T1000 (cell line): ENCODE measurements around the gene NPIPA3.
"Not testable (repeated sequence)": the region's sequence is repeated elsewhere in the genome, so short reads cannot be mapped to it uniquely, and the experiment has no call there.

Experiments used
- DNase-seq: peaks from one replicate; lab custom pipeline; 2025; ENCODE audit warnings: mixed read lengths; lab: John Stamatoyannopoulos, UW

Gene NPIPA3

GRCh38 chr16:14703156-14704011 is at the start of gene NPIPA3:
NPIPA3 (plus strand) TSS chr16:14703411; CDS start chr16:14708944, 5,533 bp downstream.
- DNase-seq: not testable (repeated sequence)

- no peak for DNase-seq
Observed at GRCh38 chr16:14658063-14658462, 45.1 kb upstream of the NPIPA3 start.

- DNase-seq: no peak
Observed at GRCh38 chr16:14667347-14668266, 35.6 kb upstream of the NPIPA3 start.

- DNase-seq: no peak
Observed at GRCh38 chr16:14668556-14669223, 34.5 kb upstream of the NPIPA3 start.

GRCh38 chr16:14669776-14670175 is 33.4 kb upstream of the NPIPA3 start:
- no peak for DNase-seq

DNA sequence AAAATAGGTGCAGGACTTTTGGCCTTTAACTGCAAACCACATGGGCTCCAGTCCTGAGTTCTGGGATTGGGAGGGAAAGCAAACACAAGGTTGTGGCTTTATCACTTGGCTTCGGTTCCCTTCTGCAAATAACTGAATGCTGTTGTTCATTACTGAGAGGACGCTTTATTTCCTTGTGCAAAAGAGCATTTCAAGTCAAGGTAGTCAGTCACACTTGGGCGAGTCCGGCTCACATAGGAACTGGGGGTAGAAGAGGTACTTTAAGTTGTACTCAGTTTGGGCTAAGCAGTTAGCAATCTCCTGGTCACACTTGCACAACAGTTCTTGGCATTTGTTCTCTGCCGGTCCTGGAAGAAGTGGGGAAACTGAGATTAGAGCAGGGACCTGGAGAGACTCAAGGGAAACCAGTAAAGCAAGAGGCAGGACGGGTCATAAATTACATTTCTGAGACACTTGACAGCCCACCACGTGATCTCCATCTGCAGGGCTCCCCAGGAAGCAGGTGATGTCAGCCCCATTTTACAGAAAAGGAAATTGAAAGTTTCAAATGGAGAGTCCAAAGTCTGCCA is 30.7 kb upstream of the NPIPA3 start:
- no peak for DNase-seq

DNA sequence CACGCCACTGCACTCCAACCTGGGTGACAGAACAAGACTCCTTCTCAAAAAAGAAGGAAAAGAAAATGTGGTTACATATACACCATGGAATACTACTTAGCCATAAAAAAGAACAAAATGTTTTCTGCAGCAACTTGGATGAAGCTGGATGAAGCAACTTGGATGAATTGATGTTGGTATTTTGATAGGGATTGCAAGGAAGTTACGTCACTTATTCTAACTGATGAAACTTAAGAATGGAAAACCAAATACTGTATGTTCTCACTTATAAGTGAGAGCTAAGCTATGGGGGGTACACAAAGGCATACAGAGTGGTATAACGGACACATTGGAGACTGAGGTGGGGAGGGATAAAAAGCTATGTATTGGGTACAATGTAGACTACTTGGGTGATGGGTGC is 26.6 kb upstream of the NPIPA3 start:
- DNase-seq: no peak

DNA sequence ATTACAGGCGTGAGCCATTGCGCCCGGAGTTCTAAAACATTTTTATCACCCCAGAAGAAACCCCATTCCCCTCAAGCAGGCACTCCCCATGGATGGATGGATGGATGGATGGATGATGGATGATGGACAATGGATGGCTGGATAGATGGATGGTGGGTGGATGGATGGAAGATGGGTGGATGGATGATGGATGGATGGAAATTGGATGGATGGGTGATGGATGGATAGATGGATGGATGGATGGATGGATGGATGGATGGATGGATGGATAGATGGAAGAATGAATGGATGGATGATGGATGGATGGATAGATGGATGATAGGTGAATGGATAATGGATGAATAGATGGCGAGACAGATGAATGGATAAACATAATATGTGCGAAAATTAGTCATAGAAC is 25.6 kb upstream of the NPIPA3 start:
- no peak for DNase-seq

DNA sequence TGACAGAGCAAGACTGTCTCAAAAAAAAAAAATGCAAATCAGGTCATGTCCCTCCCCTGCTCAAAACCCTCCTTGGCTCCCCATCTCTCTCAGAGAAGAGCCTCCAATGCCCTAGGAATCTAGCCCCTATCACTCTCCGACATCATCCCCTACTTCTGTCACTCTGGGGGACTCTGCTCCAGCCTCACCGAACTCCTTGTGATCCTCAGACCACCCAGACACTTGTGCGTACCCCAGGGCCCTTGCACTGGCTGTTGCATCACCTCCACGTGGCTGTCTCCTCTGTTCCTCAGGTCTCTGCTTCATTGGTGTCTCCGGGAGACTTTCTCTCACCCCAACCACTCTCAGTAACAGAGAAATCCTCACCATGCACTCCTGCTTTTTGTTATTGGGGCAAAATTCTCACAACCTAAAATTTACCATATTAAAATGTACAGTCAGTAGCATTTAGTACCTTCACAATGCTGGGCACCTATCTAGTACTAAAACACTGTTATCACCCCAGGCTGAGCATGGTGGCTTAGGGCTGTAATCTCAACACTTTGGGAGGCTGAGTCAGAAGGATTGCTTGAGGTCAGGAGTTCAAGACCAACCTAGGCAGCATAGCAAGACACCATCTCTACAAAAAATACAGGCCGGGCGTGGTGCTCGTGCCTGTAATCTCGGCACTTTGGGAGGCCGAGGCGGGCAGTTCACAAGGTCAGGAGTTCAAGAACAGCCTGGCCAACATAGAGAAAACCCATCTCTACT is 24.3 kb upstream of the NPIPA3 start:
- DNase-seq: no peak

DNA sequence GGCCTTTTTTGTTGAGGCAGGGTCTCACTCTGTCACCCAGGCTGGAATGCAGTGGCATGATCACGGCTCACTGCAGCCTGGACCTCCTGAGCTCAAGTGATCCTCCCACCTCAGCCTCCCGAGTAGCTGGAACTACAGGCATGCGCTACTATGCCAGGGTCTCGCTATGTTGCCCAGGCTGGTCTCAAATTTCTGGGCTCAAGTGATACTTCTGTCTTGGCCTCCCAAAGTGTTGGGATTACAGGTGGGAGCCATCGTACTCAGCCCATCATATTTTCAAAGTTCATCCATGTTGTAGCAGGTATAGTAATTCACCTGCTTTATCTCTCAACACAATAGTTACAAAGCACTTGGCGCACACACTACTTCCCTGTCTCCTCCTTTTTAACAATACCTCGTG is 22.8 kb upstream of the NPIPA3 start:
- not testable (repeated sequence) for DNase-seq

DNA sequence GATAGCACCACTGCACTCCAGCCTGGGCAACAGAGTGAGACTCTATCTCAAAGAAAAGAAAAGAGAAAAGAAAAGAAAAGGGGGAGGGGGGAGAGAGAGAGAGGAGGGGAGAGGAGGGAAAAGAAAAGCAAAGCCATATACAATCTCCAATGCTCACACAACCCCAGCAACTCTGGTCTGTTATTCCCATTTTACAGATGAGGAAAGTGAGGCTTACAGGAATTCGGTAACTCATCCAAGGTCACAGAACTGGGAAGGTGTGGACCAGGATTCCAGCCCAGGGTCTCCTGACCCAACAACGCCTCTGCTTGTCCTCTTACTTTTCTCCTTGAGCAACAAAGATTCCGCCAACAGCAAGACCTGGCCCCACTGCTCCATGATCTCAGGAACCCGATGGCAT is 22.1 kb upstream of the NPIPA3 start:
- no peak for DNase-seq

- no peak for DNase-seq
Observed at GRCh38 chr16:14682121-14682520, 21.1 kb upstream of the NPIPA3 start.

DNA sequence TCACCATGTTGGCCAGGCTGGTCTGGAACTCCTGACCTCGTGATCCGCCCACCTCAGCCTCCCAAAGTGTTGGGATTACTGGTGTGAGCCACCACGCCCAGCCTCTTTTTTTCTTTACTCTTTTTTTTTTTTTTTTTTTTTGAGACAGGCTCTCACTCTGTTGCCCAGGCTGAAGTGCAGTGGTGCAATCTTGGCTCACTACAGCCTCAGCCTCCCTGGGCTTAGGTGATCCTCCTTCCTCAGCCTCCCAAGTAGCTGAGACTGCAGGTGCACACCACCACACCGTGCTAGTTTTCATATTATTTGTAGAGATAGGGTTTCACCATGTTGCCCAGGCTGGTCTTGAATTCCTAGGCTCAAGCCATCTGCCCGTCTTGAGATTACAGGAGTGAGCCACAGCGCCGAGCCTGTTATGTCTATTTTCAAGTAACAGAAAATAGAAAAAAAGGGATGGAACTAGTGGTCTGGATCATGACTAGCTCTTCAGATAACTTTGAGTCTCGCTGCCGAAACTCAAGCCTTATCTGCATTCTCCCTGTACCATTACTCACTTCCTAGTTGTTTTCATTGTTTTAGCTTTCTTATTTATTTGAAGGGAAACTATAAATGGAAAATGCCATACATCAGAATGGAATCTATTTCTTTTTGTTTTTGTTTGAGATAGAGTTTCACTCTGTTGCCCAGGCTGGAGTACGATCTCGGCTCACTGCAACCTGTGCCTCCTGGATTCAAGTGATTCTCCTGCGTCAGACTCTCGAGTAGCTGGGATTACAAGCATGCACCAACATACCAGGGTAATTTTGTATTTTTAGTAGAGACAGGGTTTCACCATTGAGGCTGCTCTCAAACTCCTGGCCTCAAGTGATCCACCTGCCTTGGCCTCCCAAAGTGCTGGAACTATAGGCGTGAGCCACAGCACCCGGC is 17.1 kb upstream of the NPIPA3 start:
- not testable (repeated sequence) for DNase-seq

GRCh38 chr16:14694129-14694528 is 9.1 kb upstream of the NPIPA3 start, which contains the start of gene PLA2G10:
PLA2G10 (minus strand) TSS chr16:14694308; CDS start chr16:14694229, 79 bp downstream.
- not testable (repeated sequence) for DNase-seq

- not testable (repeated sequence) for DNase-seq
Observed at GRCh38 chr16:14701859-14702258, 1.4 kb upstream of the NPIPA3 start.

DNA sequence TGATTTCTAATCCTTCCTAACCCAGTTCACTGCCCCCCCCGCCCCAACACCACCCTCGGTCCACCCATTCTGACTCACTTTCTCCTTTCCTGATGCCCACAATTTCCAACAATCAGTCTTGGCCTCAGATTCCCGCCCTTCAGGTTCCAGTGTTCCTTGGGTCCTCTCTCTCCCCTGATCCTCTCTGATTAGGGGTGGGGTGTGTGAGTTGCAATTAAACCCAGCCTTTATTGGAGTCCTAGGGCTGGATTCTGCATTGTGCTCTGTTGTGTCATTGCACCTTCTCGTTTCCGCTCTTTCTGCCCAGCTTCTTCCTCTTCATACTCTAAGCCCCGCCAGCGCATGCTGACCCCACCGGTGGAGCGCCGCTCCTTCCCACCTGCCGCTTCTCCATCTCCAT is 539 bp upstream of the NPIPA3 start:
- DNase-seq: not testable (repeated sequence)

GRCh38 chr16:14733233-14733632 is 30.0 kb downstream of the NPIPA3 start:
- not testable (repeated sequence) for DNase-seq

GRCh38 chr16:14740832-14741385 is 37.7 kb downstream of the NPIPA3 start:
- DNase-seq: not testable (repeated sequence)

GRCh38 chr16:14741794-14742193 is 38.6 kb downstream of the NPIPA3 start:
- DNase-seq: not testable (repeated sequence)
